A375 (cell line): ENCODE results near the gene LRRC26. TPM values are rescaled to one million over a fixed set of nuclear protein-coding genes. Genes with fewer than 3 reads are reported as not detected.

Experiments used
- small RNA-seq: library from RNA; depleted of rRNA; stranded (forward); fragments of <200 nt; gene quantifications from one replicate; pipeline ENCODE3, GENCODE V24; 2014
- total RNA-seq: library from RNA; depleted of rRNA; stranded (reverse); fragments of >200 nt; shearing (Covaris generic); gene quantifications from 2 replicates; pipeline ENCODE4 v1.2.3, GENCODE V29; 2014; rRNA removed

The LRRC26 gene
- not detected in 2 replicates for total RNA-seq

GRCh38 chr9:137169896-137170358 lies at the start of gene LRRC26:
Gene LRRC26, minus strand, starts transcription at chr9:137170051. Its CDS starts 108 bp downstream, at chr9:137169943.

DNA sequence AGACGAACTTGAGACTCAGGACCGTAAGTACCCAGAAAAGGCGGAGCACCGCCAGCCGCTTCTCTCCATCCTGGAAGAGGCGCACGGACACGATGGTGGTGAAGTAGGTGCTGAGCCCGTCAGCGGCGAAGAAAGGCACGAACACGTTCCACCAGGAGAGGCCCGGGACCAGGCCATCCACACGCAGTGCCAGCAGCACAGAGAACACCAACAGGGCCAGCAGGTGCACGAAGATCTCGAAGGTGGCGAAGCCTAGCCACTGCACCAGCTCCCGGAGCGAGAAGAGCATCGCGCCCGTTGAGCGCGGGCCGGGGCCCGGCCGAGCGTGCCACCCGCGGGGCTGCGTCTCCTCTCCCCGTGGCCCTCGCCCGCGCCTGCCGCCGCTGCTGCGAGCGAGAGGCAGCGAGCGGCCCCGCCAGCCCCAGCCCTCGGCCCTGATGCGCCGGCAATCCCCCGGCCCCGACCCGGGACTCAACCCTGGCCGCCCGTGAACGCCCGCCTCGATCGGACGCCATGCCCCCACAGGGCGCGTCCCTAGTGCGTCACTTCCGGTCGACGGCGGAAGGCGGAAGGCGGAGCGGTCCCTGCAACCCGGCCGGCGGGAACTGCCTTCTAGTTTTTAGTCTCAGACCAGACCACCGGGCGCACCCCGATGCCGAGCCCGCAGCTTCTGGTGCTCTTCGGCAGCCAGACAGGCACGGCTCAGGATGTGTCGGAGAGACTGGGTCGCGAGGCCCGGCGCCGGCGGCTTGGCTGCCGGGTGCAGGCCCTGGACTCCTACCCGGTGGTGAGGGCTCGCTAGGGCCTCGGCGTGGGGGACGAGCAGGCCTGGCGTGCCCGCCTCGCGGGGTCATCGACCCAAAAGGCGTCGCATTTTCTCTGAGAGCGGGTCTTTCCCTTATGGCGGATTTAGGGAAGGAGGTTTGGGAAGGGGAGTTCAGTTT lies 35.5 kb upstream of the LRRC26 start, which contains the start of the genes NDOR1 and TMEM203:
NDOR1 (plus strand) TSS at position 575 of the 944 bp plus-strand sequence; CDS start at position 653, 78 bp downstream.
TMEM203 (minus strand) TSS at position 523 of the 944 bp plus-strand sequence; CDS start at position 289, 234 bp downstream.

GRCh38 chr9:137200311-137201204 lies 30.7 kb upstream of the LRRC26 start, which contains the start of gene TPRN:
Gene TPRN, minus strand, starts transcription at chr9:137200741. Its CDS starts 30 bp downstream, at chr9:137200711.

GRCh38 chr9:137188490-137189296 lies 18.8 kb upstream of the LRRC26 start, which contains the start of the genes ANAPC2 and SSNA1:
Gene ANAPC2, minus strand, starts transcription at chr9:137188560. Its CDS starts 28 bp downstream, at chr9:137188532.
Gene SSNA1, plus strand, starts transcription at chr9:137188676. Its CDS starts 51 bp downstream, at chr9:137188727.

GRCh38 chr9:137138722-137139467 lies 31.0 kb downstream of the LRRC26 start, which contains the start of gene GRIN1:
Gene GRIN1, plus strand, starts transcription at chr9:137139154. Its CDS starts 333 bp downstream, at chr9:137139487.

Small RNA genes within 50 kb of the gene (small RNA-seq; reads per million reads assigned to genes)
- not detected for gene MIR3621

Other genes starting within 250 kb of the LRRC26 start
- 108 and 131 TPM in 2 replicates for gene FBXW5, start 225.3 kb downstream of the LRRC26 start, total RNA-seq
- not detected in 2 replicates for gene C8G, start 224.8 kb downstream of the LRRC26 start, total RNA-seq
- gene LCN12, start 217.8 kb downstream of the LRRC26 start, total RNA-seq, result 1.1 TPM in 1 of 2 replicates, not detected in the other
- gene PTGDS, start 192.5 kb downstream of the LRRC26 start, total RNA-seq, result 1.4 TPM in 1 of 2 replicates, not detected in the other
- not detected in 2 replicates for gene LCNL1, start 187.1 kb downstream of the LRRC26 start, total RNA-seq
- 93.9 and 103 TPM in 2 replicates for gene PAXX, start 177.6 kb downstream of the LRRC26 start, total RNA-seq
- gene CLIC3, start 173.5 kb downstream of the LRRC26 start, total RNA-seq, result 0.19 TPM in 1 of 2 replicates, not detected in the other
- 14.3 and 21.6 TPM in 2 replicates for gene ABCA2, start 141.8 kb downstream of the LRRC26 start, total RNA-seq
- gene FUT7, start 138.0 kb downstream of the LRRC26 start, total RNA-seq, result not detected in 2 replicates
- gene NPDC1, start 123.9 kb downstream of the LRRC26 start, total RNA-seq, result 20.1 and 25.3 TPM in 2 replicates
- gene ENTPD2, start 116.0 kb downstream of the LRRC26 start, total RNA-seq, result not detected in 2 replicates
- 26.8 and 28.7 TPM in 2 replicates for gene SAPCD2, start 99.5 kb downstream of the LRRC26 start, total RNA-seq
- gene UAP1L1, start 92.5 kb downstream of the LRRC26 start, total RNA-seq, result 4.7 and 4.8 TPM in 2 replicates
- 56.8 and 72.2 TPM in 2 replicates for gene MAN1B1, start 83.1 kb downstream of the LRRC26 start, total RNA-seq
- gene DPP7, start 55.3 kb downstream of the LRRC26 start, total RNA-seq, result 111 and 150 TPM in 2 replicates
- not detected in 2 replicates for gene GRIN1, start 30.9 kb downstream of the LRRC26 start, total RNA-seq
- gene TMEM210, start 2.0 kb upstream of the LRRC26 start, total RNA-seq, result not detected in 2 replicates
- 26.1 and 32.6 TPM in 2 replicates for gene ANAPC2, start 18.5 kb upstream of the LRRC26 start, total RNA-seq
- gene SSNA1, start 18.6 kb upstream of the LRRC26 start, total RNA-seq, result 111 and 115 TPM in 2 replicates
- 14.6 and 16.1 TPM in 2 replicates for gene TPRN, start 30.7 kb upstream of the LRRC26 start, total RNA-seq
- gene TMEM203, start 35.6 kb upstream of the LRRC26 start, total RNA-seq, result 39.9 and 43.5 TPM in 2 replicates
- gene NDOR1, start 35.6 kb upstream of the LRRC26 start, total RNA-seq, result 19.3 and 30.1 TPM in 2 replicates
- 0.61 and 1.5 TPM in 2 replicates for gene RNF208, start 52.2 kb upstream of the LRRC26 start, total RNA-seq
- 0.29 and 0.98 TPM in 2 replicates for gene CYSRT1, start 55.1 kb upstream of the LRRC26 start, total RNA-seq
- gene RNF224, start 57.5 kb upstream of the LRRC26 start, total RNA-seq, result 0.05 and 0.94 TPM in 2 replicates
- not detected in 2 replicates for gene SLC34A3, start 60.9 kb upstream of the LRRC26 start, total RNA-seq
- gene TUBB4B, start 71.2 kb upstream of the LRRC26 start, total RNA-seq, result 287 and 331 TPM in 2 replicates
- gene STPG3, start 81.2 kb upstream of the LRRC26 start, total RNA-seq, result not detected in 2 replicates
- gene NELFB, start 85.3 kb upstream of the LRRC26 start, total RNA-seq, result 51.1 and 51.2 TPM in 2 replicates
- gene TOR4A, start 107.7 kb upstream of the LRRC26 start, total RNA-seq, result 6.9 and 8.7 TPM in 2 replicates
- gene NRARP, start 132.2 kb upstream of the LRRC26 start, total RNA-seq, result 0.11 TPM in 1 of 2 replicates, not detected in the other